Epithelial cell of esophagus (primary cell): ENCODE results near the gene PFKP.
A peak's percentile ranks its signal among the peaks of the same experiment; 100 is the strongest.

Experiments used
- DNase-seq: peaks from one replicate; pipeline ENCODE4 v3.0.0; 2010; ENCODE audit warnings: low read depth
- H3K4me3 ChIP-seq: 2 replicates; pipeline ENCODE4 v1.5.1; 2011; ENCODE audit warnings: mild to moderate bottlenecking, low read length, control low read depth
- CTCF ChIP-seq: IDR thresholded peaks from 2 replicates; pipeline ENCODE4 v1.5.1; 2011; ENCODE audit warnings: low read depth, mild to moderate bottlenecking, low read length, control low read depth, inconsistent platforms; ENCODE audit not compliant: insufficient read depth; ENCODE audit errors: missing control alignments

Gene PFKP

GRCh38 chr10:3172446-3173170 is 105.3 kb downstream of the PFKP start, which contains the start of gene PITRM1:
Gene PITRM1 (minus strand): TSS chr10:3172782. CDS start chr10:3172772, 10 bp downstream.
- DNase-seq = peak; percentile 99
- TF ChIP-seq CTCF = no peak
- peak within 1 kb of the TSS; percentile 79 for H3K4me3 ChIP-seq

- DNase-seq = peak; percentile 98
- TF ChIP-seq CTCF = no peak
- H3K4me3 ChIP-seq = peak overlapping the region; percentile 54
Measured at GRCh38 chr10:3173171-3173878, 106.0 kb downstream of the PFKP start.

GRCh38 chr10:3178042-3178441 is 110.7 kb downstream of the PFKP start:
- TF ChIP-seq CTCF = no peak
- no peak for DNase-seq
- H3K4me3 ChIP-seq = no peak overlapping the region

- no peak for DNase-seq
- TF ChIP-seq CTCF = no peak
- H3K4me3 ChIP-seq = no peak overlapping the region
Measured at GRCh38 chr10:3179174-3179573, 111.8 kb downstream of the PFKP start.

- DNase-seq = no peak
- H3K4me3 ChIP-seq = no peak overlapping the region
- TF ChIP-seq CTCF = no peak
Measured at GRCh38 chr10:3180355-3181025, 113.1 kb downstream of the PFKP start.

GRCh38 chr10:3185386-3185785 is 118.0 kb downstream of the PFKP start:
- H3K4me3 ChIP-seq = no peak overlapping the region
- no peak for DNase-seq
- TF ChIP-seq CTCF = no peak
